ENCODE measurements around the gene MTR. TPM values are rescaled to one million over a fixed set of nuclear protein-coding genes. Genes with fewer than 3 reads are reported as not detected.

The MTR gene
- total RNA-seq, 1 experiment from 2014 or later: 14.2 TPM

DNA sequence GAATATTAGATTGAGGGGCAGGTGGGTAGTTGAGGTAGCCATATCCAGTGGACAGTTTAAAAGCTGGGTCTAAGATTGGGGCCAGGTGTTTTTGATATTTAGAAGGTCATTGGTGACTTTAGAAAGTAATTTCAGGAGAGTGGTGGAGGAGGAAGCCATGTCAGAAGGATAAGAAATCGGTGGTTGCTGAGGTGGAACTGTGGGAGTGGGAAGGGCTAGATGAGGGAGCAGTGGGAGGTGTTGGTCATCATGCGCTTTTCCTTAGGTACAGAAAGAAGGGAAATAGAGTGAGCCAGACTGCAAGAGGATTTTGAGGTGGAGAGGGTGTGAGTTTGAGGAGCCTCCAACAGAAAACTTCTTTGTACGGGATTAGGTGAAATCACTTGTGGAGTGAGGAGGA lies 7.2 kb downstream of the MTR start:
- CTCF ChIA-PET: no interaction called here
- no peak overlapping the region for H3K4me2 ChIP-seq (ENCODE audit: low read length)
- no peak overlapping the region for H2AFZ ChIP-seq (ENCODE audit: low read length)
- H3K4me3 ChIP-seq (ENCODE audit: low read length): no peak overlapping the region
- H3K27me3 ChIP-seq (ENCODE audit: low read length): no peaks in the 10 kb centered on the region
- no peaks in the 10 kb centered on the region for H3K36me3 ChIP-seq (ENCODE audit: low read depth, low read length)
- no peaks in the 10 kb centered on the region for H3K4me1 ChIP-seq (ENCODE audit: insufficient read depth, low read length)
- POLR2A ChIA-PET (ENCODE audit: unreplicated experiment): no interaction called here
- no peak overlapping the region for H3K27ac ChIP-seq (ENCODE audit: low read length)
- peaks cover 50% of the 10 kb centered on the region for H3K79me2 ChIP-seq (ENCODE audit: low read length)
- ATAC-seq (no peak), DNase-seq (no peak)
- H3K9me3 ChIP-seq (ENCODE audit: low read length): no peaks in the 10 kb centered on the region
- peaks cover 4% of the 10 kb centered on the region; the same call in 1 of the 2 replicates for H4K20me1 ChIP-seq (ENCODE audit: low read length)
- no peaks in the 10 kb centered on the region for H3K9me2 ChIP-seq (replicated peaks; ENCODE audit: low read length)
- intact Hi-C loops (cut with micrococcal nuclease): no loop called here
- no peak overlapping the region for H3K9ac ChIP-seq (ENCODE audit: low read length)
- H3F3A ChIP-seq (ENCODE audit: low read length, unreplicated experiment): no peaks in the 10 kb centered on the region
- no peak for TF ChIP-seq EZH2phosphoT487 (IDR thresholded peaks at IDR 0.05; ENCODE audit: borderline replicate concordance, low read length)
- TF ChIP-seq, protein P1, sequence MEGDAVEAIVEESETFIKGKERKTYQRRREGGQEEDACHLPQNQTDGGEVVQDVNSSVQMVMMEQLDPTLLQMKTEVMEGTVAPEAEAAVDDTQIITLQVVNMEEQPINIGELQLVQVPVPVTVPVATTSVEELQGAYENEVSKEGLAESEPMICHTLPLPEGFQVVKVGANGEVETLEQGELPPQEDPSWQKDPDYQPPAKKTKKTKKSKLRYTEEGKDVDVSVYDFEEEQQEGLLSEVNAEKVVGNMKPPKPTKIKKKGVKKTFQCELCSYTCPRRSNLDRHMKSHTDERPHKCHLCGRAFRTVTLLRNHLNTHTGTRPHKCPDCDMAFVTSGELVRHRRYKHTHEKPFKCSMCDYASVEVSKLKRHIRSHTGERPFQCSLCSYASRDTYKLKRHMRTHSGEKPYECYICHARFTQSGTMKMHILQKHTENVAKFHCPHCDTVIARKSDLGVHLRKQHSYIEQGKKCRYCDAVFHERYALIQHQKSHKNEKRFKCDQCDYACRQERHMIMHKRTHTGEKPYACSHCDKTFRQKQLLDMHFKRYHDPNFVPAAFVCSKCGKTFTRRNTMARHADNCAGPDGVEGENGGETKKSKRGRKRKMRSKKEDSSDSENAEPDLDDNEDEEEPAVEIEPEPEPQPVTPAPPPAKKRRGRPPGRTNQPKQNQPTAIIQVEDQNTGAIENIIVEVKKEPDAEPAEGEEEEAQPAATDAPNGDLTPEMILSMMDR (conservative IDR thresholded peaks at IDR 0.05; ENCODE audit: low read depth, low read length): no peak
- TF ChIP-seq EZH2 (IDR thresholded peaks at IDR 0.05; ENCODE audit: low read length, unreplicated experiment): no peak
- no TSS peak for BruUV-seq (replicated peaks)

DNA sequence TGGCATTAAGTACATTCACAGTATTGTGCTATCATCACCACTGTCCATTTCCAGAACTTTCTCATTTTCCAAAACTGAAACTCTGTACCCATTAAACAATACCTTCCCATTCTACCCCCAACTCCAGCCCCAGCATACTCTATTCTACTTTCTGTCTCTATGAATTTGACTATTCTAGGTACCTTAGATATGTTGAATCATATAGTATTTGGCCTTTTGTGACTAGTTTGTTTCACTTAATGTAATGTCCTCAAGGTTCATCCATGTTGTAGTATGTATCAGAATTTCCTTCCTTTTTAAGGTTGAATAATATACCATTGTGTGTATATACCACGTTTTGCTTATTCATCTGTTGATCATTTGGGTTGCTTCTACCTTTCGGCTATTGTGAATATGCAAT lies 11.5 kb downstream of the MTR start:
- Histone ChIP-seq H3K27ac (ENCODE audit: low read length) (no peak overlapping the region), H3K36me3 (ENCODE audit: low read depth, low read length) (peaks cover 11% of the 10 kb centered on the region), H3K79me2 (ENCODE audit: low read length) (peaks cover 8% of the 10 kb centered on the region; the same call in 1 of the 2 replicates), H2AFZ (ENCODE audit: low read length) (no peak overlapping the region), H3K4me3 (ENCODE audit: low read length) (no peak overlapping the region), H3F3A (ENCODE audit: low read length, unreplicated experiment) (no peaks in the 10 kb centered on the region), H3K4me1 (ENCODE audit: insufficient read depth, low read length) (no peaks in the 10 kb centered on the region), H3K9ac (ENCODE audit: low read length) (no peak overlapping the region), H4K20me1 (ENCODE audit: low read length) (no peaks in the 10 kb centered on the region), H3K27me3 (ENCODE audit: low read length) (no peaks in the 10 kb centered on the region), H3K9me3 (ENCODE audit: low read length) (no peaks in the 10 kb centered on the region), H3K9me2 (replicated peaks; ENCODE audit: low read length) (no peaks in the 10 kb centered on the region), H3K4me2 (ENCODE audit: low read length) (no peak overlapping the region)
- ChIA-PET CTCF (no interaction called here), POLR2A (ENCODE audit: unreplicated experiment) (no interaction called here)
- no peak for DNase-seq
- no TSS peak for BruUV-seq (replicated peaks)
- no peak for TF ChIP-seq EZH2phosphoT487 (IDR thresholded peaks at IDR 0.05; ENCODE audit: borderline replicate concordance, low read length)
- TF ChIP-seq, protein P1 (conservative IDR thresholded peaks at IDR 0.05; ENCODE audit: low read depth, low read length): no peak
- TF ChIP-seq EZH2 (IDR thresholded peaks at IDR 0.05; ENCODE audit: low read length, unreplicated experiment): no peak
- intact Hi-C loops (cut with micrococcal nuclease): no loop called here
- no peak for ATAC-seq

DNA sequence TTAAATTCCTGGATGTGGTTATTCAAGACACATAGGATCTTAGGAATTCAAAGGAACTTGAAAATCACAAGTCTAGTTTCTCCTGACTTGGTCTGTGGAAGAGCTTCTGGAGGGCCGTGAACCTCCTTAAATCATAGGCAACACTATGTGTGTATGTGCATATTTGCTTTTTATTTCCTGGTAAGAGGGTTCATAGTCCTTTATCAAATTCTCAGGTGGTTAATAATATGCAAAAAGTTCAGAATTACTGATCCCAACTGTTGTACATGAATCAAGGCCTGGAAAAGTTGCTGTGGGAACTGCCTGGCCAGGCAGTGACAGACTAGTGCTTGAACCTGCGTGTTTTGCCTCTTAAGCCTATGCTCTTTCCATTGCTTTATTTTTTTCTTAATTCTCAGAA lies 12.9 kb downstream of the MTR start:
- no peak overlapping the region for H3K4me3 ChIP-seq (ENCODE audit: low read length)
- H4K20me1 ChIP-seq (ENCODE audit: low read length): no peaks in the 10 kb centered on the region
- H3K9me2 ChIP-seq (replicated peaks; ENCODE audit: low read length): no peaks in the 10 kb centered on the region
- H3F3A ChIP-seq (ENCODE audit: low read length, unreplicated experiment): no peaks in the 10 kb centered on the region
- ChIA-PET POLR2A (ENCODE audit: unreplicated experiment) (no interaction called here), CTCF (no interaction called here)
- H3K4me1 ChIP-seq (ENCODE audit: insufficient read depth, low read length): no peaks in the 10 kb centered on the region
- H3K9ac ChIP-seq (ENCODE audit: low read length): no peak overlapping the region
- no TSS peak for BruUV-seq (replicated peaks)
- H3K9me3 ChIP-seq (ENCODE audit: low read length): no peaks in the 10 kb centered on the region
- no peak overlapping the region for H3K4me2 ChIP-seq (ENCODE audit: low read length)
- peaks cover 11% of the 10 kb centered on the region for H3K36me3 ChIP-seq (ENCODE audit: low read depth, low read length)
- TF ChIP-seq, protein P1 (conservative IDR thresholded peaks at IDR 0.05; ENCODE audit: low read depth, low read length): no peak
- no peak for TF ChIP-seq EZH2phosphoT487 (IDR thresholded peaks at IDR 0.05; ENCODE audit: borderline replicate concordance, low read length)
- TF ChIP-seq EZH2 (IDR thresholded peaks at IDR 0.05; ENCODE audit: low read length, unreplicated experiment): no peak
- no peak overlapping the region for H2AFZ ChIP-seq (ENCODE audit: low read length)
- ATAC-seq (no peak), DNase-seq (no peak)
- H3K27ac ChIP-seq (ENCODE audit: low read length): no peak overlapping the region
- H3K27me3 ChIP-seq (ENCODE audit: low read length): no peaks in the 10 kb centered on the region
- intact Hi-C loops (cut with micrococcal nuclease): no loop called here
- no peaks in the 10 kb centered on the region for H3K79me2 ChIP-seq (ENCODE audit: low read length)
